DND-41 (cell line): ENCODE results near the gene MAP7D1.

ENCODE experiments used
- CTCF ChIP-seq: IDR thresholded peaks from 2 replicates; pipeline ENCODE4 v1.5.1; 2012; ENCODE audit warnings: borderline replicate concordance, low read length, moderate library complexity, mild to moderate bottlenecking; ENCODE audit not compliant: poor library complexity, severe bottlenecking; ENCODE audit errors: extremely low read depth
- EZH2 ChIP-seq: IDR thresholded peaks from 3 replicates; pipeline ENCODE4 v1.6.1; 2012; ENCODE audit warnings: borderline replicate concordance, low read depth, mild to moderate bottlenecking, moderate library complexity, low read length, inconsistent platforms; ENCODE audit not compliant: severe bottlenecking

- TF ChIP-seq CTCF (no peak), EZH2 (no peak)
Observed at GRCh38 chr1:36137226-36137625, 18.7 kb upstream of the MAP7D1 start.
